ENCODE results near the gene LIPC.

LIPC gene

DNA sequence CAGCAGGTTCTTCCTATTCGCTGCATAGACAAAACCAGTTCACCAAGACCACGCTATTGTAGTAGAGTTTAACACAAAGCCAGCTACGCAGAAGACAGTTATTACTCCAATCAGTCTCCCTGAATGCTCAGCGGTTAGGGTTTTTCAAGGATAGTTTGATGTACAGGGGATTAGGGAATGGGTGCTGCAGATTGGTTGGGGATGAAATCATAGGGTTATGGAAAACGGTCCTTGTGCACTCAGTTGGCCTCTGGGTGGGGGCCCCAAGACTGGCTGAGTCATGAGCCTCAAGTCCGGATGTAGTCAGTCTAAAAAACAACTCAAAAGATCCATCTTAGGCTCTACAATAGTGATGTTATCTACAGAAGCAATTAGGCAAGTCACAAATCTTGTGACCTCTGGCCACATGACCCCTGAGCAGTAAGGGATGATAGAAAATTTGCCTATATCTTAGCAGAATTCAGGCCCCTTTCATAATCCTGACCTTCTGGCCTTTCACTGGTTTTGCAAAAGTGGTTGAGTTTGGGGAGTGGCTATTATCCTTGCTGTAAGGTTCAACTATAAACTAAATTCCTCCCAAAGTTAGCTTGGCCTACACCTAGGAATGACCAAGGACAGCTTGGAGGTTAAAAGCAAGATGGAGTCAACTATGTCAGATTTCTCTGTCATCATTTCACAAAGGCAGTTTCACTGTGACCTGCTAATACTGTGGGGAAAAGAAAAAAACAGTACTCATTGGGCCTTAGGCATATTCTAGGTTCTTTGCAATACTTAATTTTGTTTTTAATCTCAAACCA, 57.7 kb downstream of the LIPC start:
- DNase-seq (ENCODE audit: low read depth, low spot score), result no peak

DNA sequence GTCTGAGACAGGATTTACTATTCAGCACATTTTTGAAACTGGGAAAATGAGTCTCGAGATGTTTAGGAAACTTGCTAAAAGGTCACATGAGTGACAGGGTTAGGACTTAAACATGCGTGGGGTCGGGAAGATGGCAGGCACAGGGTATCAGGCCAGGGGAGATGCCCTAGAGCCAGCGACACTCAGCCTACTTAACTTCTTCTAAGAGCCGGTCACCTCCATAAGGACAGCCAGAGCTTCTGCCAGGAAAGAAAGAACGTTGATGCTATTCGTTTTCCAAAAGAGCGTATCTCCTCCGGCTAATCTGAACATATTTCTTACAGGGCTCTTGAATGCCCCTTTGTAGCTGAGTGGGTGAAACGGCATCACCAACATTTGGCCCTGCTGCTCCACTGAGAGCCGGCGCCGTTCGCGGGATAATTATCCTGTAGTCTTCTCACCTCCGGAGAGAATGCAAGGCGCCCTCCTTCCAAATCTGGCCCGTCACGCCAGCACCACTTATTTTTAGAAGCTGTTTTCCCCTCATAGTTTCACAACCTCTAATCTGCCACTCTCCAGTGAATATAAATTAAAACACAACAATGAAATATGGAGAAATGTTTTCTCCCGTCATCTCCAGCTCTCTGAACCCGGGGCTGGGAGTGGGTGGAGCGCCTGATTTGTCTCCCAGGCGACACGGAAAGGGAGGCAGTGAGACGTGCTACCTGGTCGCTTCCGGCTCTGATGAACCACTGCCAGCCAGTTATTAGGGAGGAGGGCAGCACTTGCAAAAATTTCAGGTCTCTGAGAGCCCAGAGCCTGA, 58.5 kb downstream of the LIPC start:
- DNase-seq (ENCODE audit: low read depth, low spot score), result no peak
- H3K27ac ChIP-seq, result peak overlapping the region; percentile 25

More for the DNA sequence above, 57.7 kb downstream of the LIPC start:
- H3K27ac ChIP-seq, result no peak overlapping the region

DNA sequence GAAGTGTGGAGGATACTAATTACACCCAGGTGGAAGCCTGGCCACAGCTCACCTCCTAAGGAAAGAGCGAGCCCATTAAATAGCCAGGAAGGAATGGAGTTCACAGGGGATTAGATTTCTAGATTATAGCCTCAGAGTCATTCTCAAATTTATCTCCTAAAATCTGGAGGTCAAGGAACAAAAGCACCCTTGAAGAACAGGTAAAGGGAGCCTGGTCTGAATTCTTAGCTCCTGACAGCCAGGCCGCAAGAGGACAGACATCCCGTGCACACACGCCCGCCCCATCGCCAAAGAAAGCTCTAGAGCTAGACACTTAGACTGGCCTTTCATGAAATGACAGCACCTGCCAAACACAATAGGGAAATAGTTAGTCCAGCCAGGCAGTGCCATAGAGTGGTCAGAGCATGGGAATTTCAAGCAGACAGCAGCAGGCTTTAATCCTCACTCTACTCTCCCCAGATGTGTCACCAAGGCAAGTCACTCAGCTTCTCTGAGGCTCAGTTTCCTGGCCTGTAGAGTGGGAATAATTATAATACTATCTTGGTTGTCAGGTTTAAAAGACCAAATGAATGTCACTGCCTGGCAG, 59.2 kb downstream of the LIPC start:
- no peak for DNase-seq (ENCODE audit: low read depth, low spot score)
- H3K27ac ChIP-seq, result peak overlapping the region; percentile 25

DNA sequence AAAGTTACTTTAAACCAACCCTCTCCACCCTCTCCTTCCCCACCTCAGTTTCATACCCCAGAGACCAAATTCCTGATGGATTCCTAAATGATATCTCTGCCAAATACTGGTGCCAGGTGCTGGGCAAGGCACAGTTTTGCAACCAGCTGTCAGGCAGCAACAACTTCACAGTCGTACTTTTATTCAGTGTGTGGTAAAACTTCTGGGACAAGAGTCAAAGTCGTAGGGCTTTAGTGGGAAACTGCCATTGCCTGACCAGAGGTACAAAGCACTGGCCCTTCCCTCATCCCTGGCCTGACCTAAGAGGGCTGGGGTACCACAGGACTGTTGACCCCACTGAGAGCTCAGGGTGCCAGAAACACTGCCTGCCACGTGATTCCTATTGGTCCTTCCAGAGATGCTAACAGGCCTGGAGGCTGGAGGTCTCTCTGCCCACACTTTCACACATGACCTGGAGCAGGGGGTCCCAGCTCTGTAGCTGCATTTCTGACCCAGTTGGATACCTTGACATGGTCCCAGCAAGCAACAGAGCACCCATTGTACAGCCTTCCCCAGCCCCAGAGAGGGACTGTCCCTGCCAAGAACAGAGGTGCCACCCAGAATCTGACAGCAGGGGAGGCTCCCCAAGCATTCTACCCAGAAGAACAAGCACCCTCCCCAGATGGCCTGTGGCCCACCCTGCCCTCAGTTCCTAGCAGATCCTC, 59.9 kb downstream of the LIPC start:
- peak overlapping the region; percentile 25 for H3K27ac ChIP-seq
- no peak for DNase-seq (ENCODE audit: low read depth, low spot score)

DNA sequence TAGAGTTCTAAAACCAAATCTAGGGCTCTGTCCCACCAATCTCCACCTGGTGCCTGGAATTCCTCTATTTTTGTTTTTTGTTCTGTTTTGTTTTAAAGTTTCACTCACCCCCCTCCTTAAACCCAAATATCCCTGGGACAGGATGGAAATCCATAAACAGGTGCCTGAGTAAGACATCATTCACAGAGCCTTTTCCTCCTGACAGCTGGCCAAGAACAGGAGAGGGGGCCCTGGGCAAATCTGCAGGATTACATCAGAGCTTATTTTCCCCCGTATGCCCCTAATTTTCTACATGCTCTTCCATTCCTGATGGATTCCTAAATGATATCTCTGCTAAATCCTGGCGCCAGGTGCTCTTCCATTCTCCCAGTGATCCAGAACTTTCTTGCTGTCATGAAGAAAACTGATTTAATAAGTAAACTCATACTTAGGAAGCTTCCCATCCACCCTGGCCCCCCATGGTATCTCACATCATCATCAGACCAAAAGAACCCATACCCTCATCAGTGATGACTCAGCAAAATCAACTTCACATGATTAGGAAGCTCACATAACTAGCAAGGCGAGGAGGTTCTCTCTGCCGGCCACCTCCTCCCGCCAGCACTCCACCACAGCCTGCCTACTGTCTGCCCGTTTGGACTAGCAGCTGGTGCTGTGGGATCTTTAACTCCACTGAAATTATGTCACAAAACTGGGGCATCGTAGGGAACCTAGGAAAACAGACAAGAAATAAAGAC, 61.0 kb downstream of the LIPC start:
- DNase-seq (ENCODE audit: low read depth, low spot score), result no peak
- H3K27ac ChIP-seq, result no peak overlapping the region

DNA sequence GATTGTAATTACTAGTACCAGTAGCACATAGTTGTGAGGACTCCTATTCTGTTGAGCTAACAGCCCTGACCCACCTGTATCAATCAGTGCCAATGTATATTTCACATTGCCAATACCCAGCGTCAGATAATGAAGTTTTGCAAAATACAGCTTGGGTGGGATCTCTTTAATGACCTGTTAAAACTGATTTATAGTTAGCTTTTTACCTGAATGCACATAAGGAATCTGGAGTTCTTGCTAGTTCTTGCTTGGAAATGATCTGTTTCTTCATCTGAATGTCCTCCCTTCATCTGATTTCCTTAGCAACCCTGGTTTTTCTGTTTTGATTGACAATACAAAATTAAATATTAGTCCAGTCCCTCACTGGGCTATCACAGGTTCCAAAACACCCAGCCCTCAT, 62.8 kb downstream of the LIPC start:
- H3K27ac ChIP-seq, result no peak overlapping the region
- DNase-seq (ENCODE audit: low read depth, low spot score), result no peak

DNA sequence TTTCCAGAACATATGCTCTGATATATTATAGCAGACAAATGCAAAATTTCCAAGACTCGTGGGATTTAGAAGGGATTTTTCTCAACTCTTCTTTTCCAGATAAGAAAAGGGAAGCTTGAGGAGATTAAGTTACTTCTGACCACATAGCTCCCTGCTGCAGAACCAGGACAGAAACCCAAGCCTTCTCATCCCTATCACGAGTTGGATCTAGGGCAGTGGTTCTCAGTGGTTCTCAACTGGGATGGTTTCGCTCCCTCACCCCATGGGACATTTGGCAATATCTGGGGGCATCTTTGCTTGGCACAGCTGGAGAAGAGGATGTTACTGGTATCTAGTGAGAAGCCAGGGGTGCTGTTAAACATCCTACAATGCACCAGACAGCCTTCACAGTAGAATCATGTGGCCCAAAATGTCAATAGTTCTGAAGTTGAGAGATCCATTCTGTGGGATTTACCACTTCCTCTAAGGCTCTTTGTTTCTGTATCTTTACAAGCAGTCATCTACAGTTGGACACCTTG, 64.2 kb downstream of the LIPC start:
- H3K27ac ChIP-seq, result no peak overlapping the region
- DNase-seq (ENCODE audit: low read depth, low spot score), result no peak

DNA sequence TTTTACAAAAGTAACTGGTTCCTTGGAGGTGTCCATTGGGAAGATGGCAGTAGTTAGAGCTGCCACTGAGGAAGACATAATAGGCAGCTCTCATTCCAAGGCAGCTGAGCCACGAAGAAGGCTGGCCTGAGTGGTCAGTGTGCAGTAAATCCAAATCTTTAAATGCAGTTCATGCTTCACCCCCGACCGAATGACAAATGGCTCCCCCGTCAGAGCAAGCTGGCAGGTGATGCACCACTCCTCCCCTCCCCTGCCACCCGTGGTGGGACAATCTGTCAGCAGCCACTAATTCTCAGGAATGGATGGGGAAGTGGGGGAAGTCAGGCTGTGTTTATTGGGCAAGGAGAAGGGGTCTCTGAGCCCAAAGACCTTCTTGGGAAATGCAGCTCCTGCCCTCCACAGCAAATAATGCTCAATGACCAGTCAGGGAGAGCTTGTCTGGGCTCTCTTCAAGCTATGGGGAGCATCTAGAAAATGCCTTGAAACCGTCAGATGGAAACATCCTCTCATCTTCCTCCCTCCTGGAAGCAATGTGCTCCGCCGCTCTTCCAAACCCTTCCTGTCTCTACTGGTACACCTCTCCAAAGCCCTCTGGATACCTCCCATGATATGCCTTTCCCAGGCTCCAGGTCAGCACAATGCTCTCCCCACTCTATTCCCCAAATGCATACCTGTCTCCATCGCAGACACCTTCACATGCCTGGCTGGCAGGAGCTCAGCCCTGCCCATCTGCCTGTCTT, 65.4 kb downstream of the LIPC start:
- H3K27ac ChIP-seq, result no peak overlapping the region
- no peak for DNase-seq (ENCODE audit: low read depth, low spot score)

DNA sequence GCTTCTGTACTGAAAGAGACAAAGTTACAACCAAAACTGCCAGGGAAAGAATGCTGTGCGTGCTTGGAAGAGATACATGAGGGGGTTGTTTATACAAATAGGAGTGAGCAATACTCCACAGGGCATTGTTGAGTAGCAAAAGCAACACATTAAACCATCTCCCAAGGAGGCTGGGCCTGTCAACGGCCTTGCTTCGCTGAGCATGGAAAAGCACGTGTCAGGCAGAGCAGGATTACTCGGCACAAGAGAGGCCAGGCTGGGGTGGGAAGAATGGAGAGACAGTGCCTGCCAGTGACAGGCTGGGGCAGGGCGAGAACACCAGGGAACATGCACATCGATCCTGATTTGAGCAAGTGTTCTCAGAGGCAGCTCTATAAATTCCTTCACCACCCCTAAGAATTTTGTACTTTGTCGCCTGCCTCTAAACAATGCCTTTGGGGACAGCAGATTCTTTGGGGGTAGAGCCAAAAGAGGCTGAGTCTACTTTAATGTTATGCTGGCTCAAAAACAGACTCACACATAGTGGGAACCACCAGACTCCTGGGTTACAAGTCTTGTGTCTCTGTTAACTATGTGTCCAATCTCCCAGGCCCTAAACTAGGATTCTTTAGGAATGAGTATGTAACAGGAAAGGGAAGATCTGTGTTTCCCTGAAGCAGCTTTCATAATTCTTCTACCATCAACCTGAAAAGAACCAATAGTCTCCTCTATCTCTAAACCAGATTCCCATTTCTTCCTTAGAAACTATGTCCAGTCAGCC, 67.2 kb downstream of the LIPC start:
- H3K27ac ChIP-seq, result no peak overlapping the region
- DNase-seq (ENCODE audit: low read depth, low spot score), result no peak

DNA sequence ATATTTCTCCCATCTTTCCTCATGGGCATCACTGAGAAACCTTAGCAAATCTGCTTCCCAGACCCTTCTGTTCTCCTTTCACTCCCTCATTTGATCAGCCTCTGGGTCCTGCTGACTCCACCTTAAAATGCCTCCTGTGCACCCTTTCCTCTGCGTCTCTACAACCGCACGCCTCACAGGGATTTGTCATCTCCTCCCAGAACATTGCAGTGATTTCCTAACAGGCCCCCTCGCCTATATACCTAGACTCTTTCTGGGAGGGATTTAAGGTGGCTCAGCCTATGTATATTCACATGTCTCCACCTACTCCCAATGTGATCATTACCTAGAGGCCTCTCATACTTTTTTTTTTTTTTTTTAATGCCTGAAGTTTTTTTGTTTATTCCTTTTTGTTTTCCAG, 69.2 kb downstream of the LIPC start:
- H3K27ac ChIP-seq, result no peak overlapping the region
- DNase-seq (ENCODE audit: low read depth, low spot score), result no peak

DNA sequence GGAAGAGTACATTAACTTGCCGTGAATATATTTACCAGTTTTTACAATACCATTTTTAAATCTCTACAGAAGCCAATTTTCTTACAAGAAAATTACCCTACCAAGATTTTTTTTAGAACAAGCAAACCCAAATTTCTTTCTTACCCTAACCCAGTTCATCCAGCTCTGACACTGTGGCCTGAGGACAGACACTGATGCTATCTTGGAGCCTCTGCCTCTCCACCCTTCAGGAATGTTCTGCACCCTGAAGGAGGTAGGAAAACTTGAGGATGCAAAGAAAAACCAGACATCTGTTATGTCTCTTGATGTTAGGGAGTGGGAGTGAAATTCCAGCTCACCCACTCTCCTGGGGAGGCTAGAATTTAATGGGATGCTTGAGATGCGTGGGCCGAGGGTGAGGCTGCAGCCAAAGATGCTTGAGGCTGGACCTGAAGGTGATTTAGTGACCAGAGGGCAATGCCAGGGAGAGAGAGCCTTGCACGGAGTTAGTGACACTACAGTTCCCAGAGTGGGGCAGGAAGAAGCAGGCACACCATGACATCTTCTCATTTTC, 69.9 kb downstream of the LIPC start:
- no peak overlapping the region for H3K27ac ChIP-seq

DNA sequence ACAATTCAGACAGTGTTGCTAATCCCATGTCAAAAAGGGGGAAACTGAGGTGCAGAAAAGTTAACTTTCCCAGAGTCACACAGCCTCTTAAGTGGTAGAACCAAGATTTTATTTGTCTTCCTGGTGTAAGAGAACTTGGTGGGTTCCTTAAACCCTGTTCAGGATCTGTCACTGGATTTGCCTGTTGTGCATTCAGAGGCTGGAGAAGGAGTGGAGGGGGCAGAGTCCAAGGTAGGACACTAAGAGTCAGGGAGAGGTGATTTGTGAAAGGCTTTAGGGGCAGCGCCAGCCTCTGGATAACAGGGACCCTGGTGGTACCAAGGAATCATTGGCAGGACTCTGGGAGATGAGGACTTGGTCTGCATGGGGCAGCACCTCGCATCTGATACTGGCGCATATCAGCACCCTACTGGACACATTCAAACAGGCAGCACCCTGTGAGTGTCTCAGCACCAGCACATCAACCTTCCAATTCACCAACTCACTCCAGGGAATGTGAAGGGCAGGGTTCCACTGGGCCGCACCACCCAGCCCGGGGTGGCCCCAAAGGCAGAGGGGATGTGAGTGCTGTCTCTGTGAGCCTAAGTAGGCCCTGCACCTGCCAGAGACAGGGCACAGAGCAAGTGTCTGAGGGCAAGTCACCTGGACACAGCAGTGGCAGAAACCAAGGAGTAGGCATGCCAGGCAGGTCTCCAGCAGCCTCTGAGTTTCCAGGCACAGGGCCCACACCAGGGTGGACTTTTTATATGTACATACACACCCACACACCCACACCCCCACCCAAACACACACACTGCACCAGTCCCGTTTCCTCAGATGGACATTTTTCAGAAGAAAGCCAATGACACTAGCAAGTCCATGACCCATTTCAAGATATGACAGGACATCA, 71.6 kb downstream of the LIPC start:
- H3K27ac ChIP-seq, result no peak overlapping the region
- DNase-seq (ENCODE audit: low read depth, low spot score), result no peak

More for the DNA sequence above, 69.9 kb downstream of the LIPC start:
- DNase-seq (ENCODE audit: low read depth, low spot score), result no peak

DNA sequence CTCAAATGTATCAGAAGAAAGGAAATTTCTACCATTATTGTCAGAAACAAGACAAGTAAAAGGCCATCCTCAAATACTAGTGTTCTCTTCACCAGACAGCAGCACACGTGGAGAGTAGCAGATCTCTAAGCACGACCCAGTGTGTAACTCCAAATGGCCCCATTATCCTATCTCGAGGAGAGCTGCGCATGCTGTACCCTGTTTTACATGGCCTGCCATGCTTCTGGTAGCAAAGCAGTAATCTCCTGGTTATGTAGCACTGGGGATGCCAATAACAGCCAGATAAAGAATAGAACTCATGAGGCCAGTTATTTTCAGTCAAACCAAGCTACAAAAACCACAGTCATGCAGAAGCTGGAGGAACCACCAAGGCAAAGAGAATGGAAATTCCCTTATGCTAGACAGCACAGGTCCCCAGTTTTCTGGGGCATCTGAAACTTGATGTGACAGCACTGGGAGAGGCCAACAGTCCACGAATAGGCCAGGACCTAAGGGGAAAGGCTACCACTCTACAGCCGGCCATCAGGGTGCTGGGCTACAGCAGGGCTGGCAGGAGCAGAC, 73.0 kb downstream of the LIPC start:
- peak overlapping the region; percentile 58 for H3K27ac ChIP-seq

DNA sequence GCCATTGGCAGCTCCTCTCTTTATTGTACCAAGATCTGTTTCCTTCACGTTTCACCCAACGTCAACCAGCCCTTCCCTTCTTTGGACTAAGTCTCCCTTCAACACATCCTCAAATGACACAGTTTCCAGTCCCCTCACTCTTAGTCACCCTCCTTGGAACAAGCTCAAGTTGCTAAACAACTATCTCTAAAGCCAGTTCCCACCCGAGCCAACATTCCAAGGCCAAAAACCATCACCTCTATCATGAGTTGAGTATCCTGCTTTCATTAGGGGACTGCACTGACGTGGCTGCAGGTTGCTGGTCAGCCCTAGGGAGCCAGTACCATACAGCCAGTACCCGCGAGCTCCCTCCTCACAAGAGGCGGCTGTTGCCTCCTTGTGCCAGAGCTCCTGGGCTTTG, 73.8 kb downstream of the LIPC start:
- DNase-seq (ENCODE audit: low read depth, low spot score), result no peak
- H3K27ac ChIP-seq, result peak overlapping the region; percentile 58

More for the DNA sequence above, 73.0 kb downstream of the LIPC start:
- no peak for DNase-seq (ENCODE audit: low read depth, low spot score)

DNA sequence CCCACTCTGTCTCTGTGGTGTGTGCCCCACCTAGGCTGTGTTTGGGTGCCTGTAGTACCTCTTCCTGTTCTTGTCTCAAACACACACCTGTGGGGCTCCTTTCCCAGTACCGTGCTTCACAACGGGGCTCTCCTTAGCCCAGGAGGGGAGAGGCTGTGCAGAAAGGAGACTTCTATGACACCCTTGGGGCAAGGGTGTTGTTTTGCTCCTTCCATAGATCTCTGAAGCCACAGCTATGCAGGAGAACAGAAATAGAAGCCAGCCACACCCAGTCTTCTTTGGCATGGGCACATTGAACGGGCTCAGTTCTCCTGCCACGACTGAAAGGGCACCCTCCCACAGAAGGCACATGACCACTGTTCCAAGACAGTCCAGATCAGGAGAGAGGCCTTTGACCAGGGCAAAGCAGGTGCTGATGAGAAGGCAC, 74.3 kb downstream of the LIPC start:
- H3K27ac ChIP-seq, result peak overlapping the region; percentile 58

DNA sequence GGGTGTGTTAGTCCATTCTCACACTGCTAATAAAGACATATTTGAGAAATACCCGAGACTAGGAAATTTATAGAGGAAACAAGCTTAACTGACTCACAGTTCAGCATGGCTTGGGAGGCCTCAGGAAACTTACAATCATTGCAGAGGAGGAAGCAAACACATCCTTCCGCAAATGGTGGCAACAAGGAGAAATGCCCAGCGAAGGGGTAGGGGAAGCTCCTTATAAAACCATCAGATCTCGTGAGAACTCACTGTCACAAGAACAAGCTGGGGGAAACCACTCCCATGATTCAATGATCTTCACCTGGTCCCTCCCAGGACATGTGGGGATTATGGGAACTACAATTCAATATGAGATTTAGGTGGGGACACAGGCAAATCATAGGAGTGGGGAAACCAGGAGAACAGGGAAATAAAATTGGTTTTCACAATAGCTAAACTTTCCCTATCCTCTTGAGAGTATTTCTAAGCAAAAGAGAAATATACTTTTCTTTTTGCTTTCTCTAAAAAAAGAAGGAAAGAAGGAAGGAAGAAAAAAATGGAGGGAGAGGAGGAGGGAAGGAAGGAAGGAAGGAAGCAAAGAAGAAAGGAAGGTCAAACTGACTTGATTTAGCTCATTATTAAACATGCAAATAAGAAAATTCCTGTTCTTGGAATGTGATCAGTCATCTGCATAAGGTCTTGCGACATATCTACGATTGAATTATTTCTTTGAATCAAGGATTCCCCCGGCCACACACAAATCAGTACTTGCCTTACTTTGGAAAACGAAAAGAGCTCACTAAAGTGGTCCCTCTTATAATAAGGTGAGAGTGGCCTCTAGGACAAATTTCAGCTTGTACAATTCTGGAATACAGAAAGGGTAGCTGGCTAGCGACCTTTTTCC, 75.2 kb downstream of the LIPC start:
- DNase-seq (ENCODE audit: low read depth, low spot score), result no peak
- H3K27ac ChIP-seq, result peak overlapping the region; percentile 58

More for the DNA sequence above, 74.3 kb downstream of the LIPC start:
- peak; percentile 29 for DNase-seq (ENCODE audit: low read depth, low spot score)

Data from epithelial cell of prostate (primary cell).